Ascending aorta (tissue), 2 donors: ENCODE measurements around the gene TMPRSS5. TPM values are rescaled to one million over a fixed set of nuclear protein-coding genes. Genes with fewer than 3 reads are reported as not detected.

Source experiments
- DNase-seq, 2 donors: peaks; one replicate each; pipeline ENCODE4 v3.0.0-alpha.2; 2019; ENCODE audit warnings: low spot score in 2 of 2
- H3K27ac ChIP-seq, 2 donors: fragments of 200-600 bp; sonication (generic); one replicate each; pipeline ENCODE4 v1.5.1; 2016 to 2017; ENCODE audit warnings: mild to moderate bottlenecking in 1 of 2
- H3K27me3 ChIP-seq: fragments of 200-600 bp; sonication (generic); one replicate; pipeline ENCODE4 v1.5.1; 2017
- H3K36me3 ChIP-seq, 2 donors: fragments of 200-600 bp; sonication (generic); one replicate each; pipeline ENCODE4 v1.5.1; 2016
- H3K4me1 ChIP-seq, 2 donors: fragments of 200-600 bp; sonication (generic); one replicate each; pipeline ENCODE4 v1.5.1; 2016 to 2017; ENCODE audit warnings: mild to moderate bottlenecking in 1 of 2
- H3K4me3 ChIP-seq, 2 donors: fragments of 200-600 bp; sonication (generic); one replicate each; pipeline ENCODE4 v1.5.1; 2016 to 2017; ENCODE audit warnings: mild to moderate bottlenecking in 1 of 2
- H3K9me3 ChIP-seq, 2 donors: fragments of 200-600 bp; sonication (generic); one replicate each; pipeline ENCODE4 v1.5.1; 2016
- intact Hi-C: fragments of 100-400 bp; cut with DNase I; formaldehyde crosslinking; loops from one replicate; pipeline ENCODE4 v1.15.1; 2023
- total RNA-seq: library from RNA; depleted of rRNA; stranded (reverse); fragments of >200 nt; gene quantifications from one replicate; pipeline ENCODE4 v1.1.0, GENCODE V29; 2016
- TF ChIP-seq, protein P1 (sequence below), 3 experiments: fragments of 200-600 bp in 2 of 3; fragments of 450-650 bp in 1 of 3; sonication (generic) in 2 of 3; IDR thresholded peaks; one replicate each; pipeline ENCODE4 v1.5.1; 2016 to 2019; ENCODE audit warnings: antibody characterized with exemption in 3 of 3, mild to moderate bottlenecking in 1 of 3, moderate library complexity in 1 of 3

The TMPRSS5 gene
- total RNA-seq, 1 donor from 2014 or later = not detected

DNA sequence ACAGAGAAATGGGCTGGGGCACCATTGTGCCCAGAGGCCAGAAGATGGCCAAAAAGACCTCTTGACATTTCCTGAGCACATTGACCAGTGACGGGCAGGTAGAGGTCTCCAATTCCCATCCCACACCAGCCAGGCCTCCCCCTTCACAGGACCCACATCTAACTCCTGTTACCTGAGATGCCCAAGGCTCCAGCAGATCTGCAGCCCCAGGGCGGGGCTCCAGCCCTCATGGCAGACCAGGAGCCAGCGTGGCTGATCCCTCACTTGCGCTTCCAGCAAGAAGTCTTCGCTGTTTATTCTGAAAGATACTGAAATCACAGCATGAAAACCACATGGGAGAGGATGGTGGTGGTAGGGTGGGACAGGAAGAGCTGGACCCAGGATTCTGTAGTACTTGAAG, 9.0 kb downstream of the TMPRSS5 start:
- TF ChIP-seq, protein P1, sequence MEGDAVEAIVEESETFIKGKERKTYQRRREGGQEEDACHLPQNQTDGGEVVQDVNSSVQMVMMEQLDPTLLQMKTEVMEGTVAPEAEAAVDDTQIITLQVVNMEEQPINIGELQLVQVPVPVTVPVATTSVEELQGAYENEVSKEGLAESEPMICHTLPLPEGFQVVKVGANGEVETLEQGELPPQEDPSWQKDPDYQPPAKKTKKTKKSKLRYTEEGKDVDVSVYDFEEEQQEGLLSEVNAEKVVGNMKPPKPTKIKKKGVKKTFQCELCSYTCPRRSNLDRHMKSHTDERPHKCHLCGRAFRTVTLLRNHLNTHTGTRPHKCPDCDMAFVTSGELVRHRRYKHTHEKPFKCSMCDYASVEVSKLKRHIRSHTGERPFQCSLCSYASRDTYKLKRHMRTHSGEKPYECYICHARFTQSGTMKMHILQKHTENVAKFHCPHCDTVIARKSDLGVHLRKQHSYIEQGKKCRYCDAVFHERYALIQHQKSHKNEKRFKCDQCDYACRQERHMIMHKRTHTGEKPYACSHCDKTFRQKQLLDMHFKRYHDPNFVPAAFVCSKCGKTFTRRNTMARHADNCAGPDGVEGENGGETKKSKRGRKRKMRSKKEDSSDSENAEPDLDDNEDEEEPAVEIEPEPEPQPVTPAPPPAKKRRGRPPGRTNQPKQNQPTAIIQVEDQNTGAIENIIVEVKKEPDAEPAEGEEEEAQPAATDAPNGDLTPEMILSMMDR (IDR thresholded peaks at IDR 0.05) = no peak
- intact Hi-C loops = no loop called here
- no peak overlapping the region for H3K4me3 ChIP-seq
- no peaks in the 10 kb centered on the region for H3K9me3 ChIP-seq
- H3K36me3 ChIP-seq = no peaks in the 10 kb centered on the region
- H3K27me3 ChIP-seq = no peaks in the 10 kb centered on the region
- DNase-seq = no peak
- no peaks in the 10 kb centered on the region for H3K4me1 ChIP-seq
- H3K27ac ChIP-seq = no peak overlapping the region

DNA sequence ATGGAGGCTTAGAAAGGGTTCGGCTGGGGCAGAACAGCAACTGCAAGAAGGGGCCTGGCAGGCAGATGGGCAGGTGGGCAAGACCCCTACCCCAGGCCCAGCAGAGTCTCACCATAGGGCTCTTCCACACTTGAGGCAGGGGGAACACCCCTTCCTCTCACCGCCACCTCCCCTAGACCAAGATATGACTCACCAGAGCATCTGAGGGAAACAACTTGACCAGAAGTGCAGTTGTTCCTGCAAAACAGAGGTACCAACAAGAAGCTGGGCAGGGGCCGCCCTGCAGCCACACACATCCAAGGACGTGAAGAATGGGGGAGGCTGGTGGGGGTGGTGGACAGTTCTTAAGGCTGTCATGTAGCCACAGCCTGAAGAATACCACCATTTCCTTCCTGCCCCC, 10.9 kb downstream of the TMPRSS5 start:
- no peaks in the 10 kb centered on the region for H3K4me1 ChIP-seq
- no peaks in the 10 kb centered on the region for H3K36me3 ChIP-seq
- no peak overlapping the region for H3K27ac ChIP-seq
- no peak overlapping the region for H3K4me3 ChIP-seq
- H3K27me3 ChIP-seq = no peaks in the 10 kb centered on the region
- DNase-seq = no peak
- intact Hi-C loops = no loop called here
- TF ChIP-seq, protein P1 (IDR thresholded peaks at IDR 0.05) = no peak
- H3K9me3 ChIP-seq = no peaks in the 10 kb centered on the region

DNA sequence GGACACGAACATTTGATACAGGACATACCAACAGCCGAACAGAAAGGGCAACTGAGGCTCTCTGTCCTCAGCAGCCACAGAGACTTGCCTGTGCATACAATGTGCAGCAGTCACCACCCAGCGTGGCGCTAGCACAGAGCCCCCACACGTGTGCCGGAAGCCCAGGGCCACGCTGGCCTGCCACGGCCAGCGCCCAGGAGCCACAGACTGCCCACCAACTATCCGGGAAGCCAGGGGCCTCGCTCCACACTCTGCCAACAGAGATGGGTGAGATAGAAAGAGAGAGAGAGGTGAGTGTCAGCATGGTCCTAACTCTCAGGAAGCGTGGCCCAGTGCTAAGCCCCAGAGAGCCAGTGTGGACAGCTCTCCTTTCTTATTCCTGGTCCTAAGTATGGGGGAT, 11.7 kb downstream of the TMPRSS5 start:
- Histone ChIP-seq H3K9me3 (no peaks in the 10 kb centered on the region), H3K4me1 (no peaks in the 10 kb centered on the region), H3K27ac (no peak overlapping the region), H3K4me3 (no peak overlapping the region), H3K27me3 (no peaks in the 10 kb centered on the region), H3K36me3 (no peaks in the 10 kb centered on the region)
- TF ChIP-seq, protein P1 (IDR thresholded peaks at IDR 0.05) = no peak
- intact Hi-C loops = no loop called here
- no peak for DNase-seq

DNA sequence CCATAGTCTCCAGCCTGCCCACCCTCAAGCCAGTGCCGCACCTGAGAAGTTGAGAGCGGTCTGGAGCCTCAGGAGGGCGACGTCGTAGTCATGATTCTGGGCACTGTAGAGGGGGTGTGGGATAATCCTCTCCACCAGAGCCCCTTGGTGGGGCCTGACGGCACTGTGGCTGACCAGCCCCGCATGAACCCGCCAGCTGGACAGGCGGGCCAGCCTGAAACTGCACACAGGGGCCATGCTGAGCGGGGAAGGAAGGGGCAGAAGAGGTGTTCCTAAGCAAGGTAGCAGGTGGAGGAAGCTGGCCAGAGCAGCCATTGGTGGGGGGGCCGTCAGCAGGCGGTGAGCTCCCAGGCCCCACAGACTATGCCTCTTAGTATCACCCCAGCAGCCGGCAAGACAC, 13.1 kb downstream of the TMPRSS5 start:
- intact Hi-C loops = no loop called here
- Histone ChIP-seq H3K9me3 (no peaks in the 10 kb centered on the region), H3K27me3 (no peaks in the 10 kb centered on the region), H3K4me1 (no peaks in the 10 kb centered on the region), H3K27ac (no peak overlapping the region), H3K36me3 (no peaks in the 10 kb centered on the region), H3K4me3 (no peak overlapping the region)
- TF ChIP-seq, protein P1 (IDR thresholded peaks at IDR 0.05) = no peak
- no peak for DNase-seq

DNA sequence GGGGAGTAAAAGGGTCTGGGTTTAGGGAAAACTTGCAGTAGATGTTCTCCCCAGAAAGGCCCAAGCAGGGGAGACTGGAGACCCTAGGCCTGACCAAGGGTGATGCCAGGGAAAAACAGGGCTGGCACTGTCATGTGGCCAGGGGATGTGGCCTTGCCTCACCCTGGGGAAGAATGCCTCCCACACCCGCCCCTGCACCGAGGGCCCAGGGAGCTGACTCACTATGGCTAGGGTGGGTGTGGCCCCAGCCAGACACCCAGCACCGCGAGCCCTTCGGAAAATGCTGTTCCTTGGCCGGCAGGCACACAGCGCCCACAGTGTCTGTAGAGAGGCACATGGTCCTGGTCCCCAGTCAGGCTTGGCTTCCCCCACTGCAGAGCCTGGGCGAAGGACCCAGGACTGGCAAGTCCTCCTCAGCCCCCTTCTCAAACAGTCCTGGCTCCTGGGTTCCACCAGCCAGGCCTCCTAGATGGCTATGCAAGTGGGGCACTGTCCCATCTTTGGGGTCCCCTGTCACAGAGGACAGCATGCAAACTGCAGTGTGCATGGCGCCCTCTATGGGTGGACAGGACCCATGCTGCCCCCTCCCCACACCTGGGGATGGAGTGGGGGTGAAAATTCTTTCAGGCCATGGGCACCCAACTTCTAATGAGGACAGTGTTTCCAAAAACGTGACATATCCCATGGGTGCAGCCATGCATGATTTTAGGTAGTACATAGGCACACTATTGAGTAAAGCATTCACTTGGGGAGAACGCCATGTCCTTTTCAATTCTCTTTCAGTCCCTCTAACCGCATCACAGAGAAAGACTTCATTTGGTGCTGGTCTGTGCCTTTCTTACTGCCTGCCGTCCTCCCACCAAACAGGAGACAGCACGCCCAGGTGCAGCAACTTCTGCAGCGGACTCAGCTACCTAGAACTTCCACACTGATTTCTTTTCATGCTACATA, 15.2 kb downstream of the TMPRSS5 start:
- Histone ChIP-seq H3K9me3 (no peaks in the 10 kb centered on the region), H3K36me3 (no peaks in the 10 kb centered on the region), H3K27me3 (no peaks in the 10 kb centered on the region), H3K4me3 (no peak overlapping the region), H3K4me1 (no peaks in the 10 kb centered on the region), H3K27ac (no peak overlapping the region)
- peak; percentile 16 to 70 for DNase-seq
- intact Hi-C loops = no loop called here
- TF ChIP-seq, protein P1 (IDR thresholded peaks at IDR 0.05) = peak; percentile 12 to 30 (median 15)
